Lower leg skin (tissue), 3 donors: ENCODE data around the gene CDH13.

Source experiments
- CTCF ChIP-seq, 3 donors: fragments of 450-650 bp; IDR thresholded peaks; one replicate each; pipeline ENCODE4 v1.5.1; 2016; ENCODE audit warnings: antibody characterized with exemption in 3 of 3, mild to moderate bottlenecking in 3 of 3, moderate library complexity in 2 of 3
- POLR2A ChIP-seq, 2 donors: fragments of 450-650 bp; IDR thresholded peaks; one replicate each; pipeline ENCODE4 v1.6.1; 2016 to 2017; ENCODE audit warnings: antibody characterized with exemption in 2 of 2, mild to moderate bottlenecking in 1 of 2, moderate library complexity in 1 of 2

- TF ChIP-seq CTCF (IDR thresholded peaks at IDR 0.05) = no peak
- TF ChIP-seq POLR2A (IDR thresholded peaks at IDR 0.05) = no peak
Observed at GRCh38 chr16:83532634-83533033, 905.9 kb downstream of the CDH13 start.
